ENCODE measurements around the gene SERPINA9.
"Not testable (repeated sequence)": the region's sequence is repeated elsewhere in the genome, so short reads cannot be mapped to it uniquely, and the experiment has no call there.

The SERPINA9 gene, protein sequence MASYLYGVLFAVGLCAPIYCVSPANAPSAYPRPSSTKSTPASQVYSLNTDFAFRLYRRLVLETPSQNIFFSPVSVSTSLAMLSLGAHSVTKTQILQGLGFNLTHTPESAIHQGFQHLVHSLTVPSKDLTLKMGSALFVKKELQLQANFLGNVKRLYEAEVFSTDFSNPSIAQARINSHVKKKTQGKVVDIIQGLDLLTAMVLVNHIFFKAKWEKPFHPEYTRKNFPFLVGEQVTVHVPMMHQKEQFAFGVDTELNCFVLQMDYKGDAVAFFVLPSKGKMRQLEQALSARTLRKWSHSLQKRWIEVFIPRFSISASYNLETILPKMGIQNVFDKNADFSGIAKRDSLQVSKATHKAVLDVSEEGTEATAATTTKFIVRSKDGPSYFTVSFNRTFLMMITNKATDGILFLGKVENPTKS

DNA sequence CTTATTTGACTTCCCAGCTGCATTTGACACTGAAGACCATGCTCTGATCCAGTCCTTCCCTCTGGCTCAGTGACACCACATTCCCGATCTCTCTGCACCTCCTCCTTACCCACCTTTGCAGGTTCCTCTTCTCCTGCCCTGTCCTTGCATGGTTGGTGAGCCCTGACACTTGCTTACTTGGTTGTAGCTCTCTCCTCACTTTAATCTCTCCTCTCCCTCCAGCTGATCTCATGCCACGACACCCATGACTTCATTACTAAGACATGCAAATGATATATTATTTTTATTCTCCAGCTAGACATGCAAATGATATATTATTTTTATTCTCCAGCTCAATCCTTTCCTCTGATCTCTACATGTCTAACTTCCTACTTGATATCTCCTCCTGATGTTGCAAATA lies at the start of gene SERPINA9:
SERPINA9 (minus strand) TSS at position 175 of the 400 bp plus-strand sequence. CDS start 6,357 bp downstream, outside the sequence.
- DNase-seq (ENCODE audit: low read depth in 2 of 2, low spot score in 1 of 2), result no peak

DNA sequence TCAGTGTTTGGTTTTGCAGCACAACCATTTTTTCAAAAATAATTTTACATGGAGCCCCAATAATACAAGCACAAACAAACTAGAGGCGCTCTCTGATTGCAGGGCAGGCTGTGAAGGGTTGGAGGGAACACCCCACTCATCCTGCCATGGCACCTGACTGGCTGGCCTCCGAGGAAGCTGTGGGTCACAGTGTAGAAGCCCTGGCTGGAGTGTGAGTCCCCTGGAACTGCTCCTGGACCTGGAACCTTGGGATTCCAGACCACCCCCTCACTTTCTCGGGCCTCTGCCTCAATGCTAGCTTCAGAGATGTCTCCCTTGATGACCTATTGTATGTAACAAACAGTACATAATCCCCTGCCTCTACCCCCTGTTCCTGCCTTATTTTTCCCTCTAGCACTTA lies 48.1 kb upstream of the SERPINA9 start:
- no peak for DNase-seq (ENCODE audit: low read depth in 2 of 2, low spot score in 1 of 2)

DNA sequence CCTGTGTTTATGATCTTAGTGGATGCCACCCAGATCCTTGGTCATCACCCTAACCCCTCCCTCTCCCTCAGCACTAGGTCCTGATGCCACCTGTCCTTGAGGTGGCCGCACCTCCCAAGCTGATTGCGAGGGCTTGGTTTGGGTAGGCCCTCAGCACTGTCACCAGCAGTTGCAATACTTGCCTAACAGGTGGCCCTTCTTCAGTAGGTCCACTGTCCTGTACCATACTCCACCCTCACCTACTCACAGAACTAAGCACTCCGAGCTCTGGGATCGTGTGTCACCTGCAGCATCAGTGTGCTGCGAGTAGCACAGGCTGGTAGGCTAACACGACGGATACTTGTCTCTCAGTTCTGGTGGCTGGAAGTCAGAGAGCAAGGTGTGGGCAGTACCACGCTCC lies 47.3 kb upstream of the SERPINA9 start:
- DNase-seq (ENCODE audit: low read depth in 2 of 2, low spot score in 1 of 2), result no peak

DNA sequence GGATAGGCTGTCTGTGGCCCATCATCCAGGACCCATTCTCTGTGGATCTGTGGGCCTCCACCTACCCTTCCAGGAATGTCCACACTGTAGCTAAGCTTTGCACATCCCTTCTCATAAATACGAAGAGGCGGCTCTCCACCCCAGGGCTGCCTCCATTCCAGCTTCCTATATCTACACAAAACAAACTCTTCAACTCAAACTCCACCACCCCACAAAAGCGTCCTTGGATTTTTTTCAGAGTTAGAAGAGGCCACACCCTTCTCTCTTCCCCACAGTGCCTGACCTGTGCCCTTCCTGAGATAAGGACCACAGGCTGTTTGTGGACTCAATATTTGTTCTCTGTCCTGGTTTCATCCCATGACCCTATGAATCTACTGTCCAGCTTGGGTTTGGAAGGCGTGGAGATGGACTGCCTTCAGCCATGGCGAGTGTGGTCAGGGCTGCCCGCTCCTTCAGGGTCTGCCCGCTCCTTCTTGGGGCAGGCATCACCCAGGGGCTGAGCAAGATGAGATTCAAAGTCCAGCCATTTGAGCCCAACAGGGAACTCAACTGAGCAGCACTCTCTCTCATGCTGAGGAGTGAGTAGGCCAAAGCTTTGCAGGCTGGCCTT lies 46.2 kb upstream of the SERPINA9 start:
- DNase-seq (ENCODE audit: low read depth in 2 of 2, low spot score in 1 of 2), result no peak

DNA sequence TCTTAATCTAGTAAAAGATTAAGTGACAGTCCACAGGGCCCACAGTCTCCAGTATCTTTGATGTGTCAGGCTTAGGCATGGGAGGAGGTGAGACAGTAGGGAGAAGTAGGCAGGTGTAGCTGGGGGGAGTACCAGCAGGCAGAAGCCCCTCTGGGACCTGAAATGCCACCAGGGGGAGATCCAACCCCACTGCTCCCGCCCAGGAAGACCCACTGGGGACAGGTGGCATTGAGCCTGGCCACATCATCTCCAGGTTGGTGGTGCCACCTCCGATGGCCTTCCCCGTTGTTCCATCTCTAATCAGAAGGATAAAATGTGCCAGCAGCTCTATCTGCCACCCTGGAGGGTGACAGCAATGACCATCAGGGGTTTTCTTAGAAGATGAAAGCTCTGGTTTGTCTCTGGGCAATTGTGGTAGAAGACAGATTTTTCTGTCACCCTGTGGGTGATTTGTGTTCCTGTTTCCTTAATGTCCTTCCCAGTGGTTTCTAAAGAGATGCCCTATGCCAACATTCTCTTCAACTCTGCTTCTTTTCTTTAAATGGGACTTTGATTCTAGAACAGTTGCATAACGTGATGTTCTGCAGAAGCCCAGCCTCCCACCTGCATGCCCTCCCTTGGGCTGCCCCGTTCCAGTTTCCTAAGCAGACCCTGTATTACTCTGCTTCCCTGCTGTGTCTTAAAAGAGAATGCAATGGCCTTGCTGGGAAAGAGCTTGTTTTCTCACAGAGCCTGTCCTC lies 45.5 kb upstream of the SERPINA9 start:
- no peak for DNase-seq (ENCODE audit: low read depth in 2 of 2, low spot score in 1 of 2)

- DNase-seq (ENCODE audit: low read depth in 2 of 2, low spot score in 1 of 2), result no peak
These were observed 41.8 kb upstream of the SERPINA9 start for GRCh38 chr14:94517641-94518257.

DNA sequence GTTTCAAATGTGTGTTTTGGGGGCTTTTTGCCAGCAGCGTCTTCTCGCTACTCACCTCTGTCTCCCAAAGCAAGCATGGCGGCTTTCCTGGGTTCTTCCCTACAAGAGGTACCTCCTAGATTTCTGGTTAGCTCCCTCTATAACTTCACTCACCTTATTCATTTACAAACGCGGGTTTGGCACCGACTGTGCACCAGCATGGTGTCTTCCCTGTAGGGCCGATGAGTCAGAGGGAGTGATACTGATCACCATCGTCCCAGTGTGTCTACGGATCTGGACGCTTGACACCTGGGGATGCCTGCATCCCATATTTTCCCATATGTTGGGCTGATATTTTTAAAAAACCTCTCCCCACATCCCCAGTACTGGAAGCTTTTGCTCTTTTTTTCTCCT lies 41.2 kb upstream of the SERPINA9 start:
- no peak for DNase-seq (ENCODE audit: low read depth in 2 of 2, low spot score in 1 of 2)

GRCh38 chr14:94515856-94516255 lies 39.9 kb upstream of the SERPINA9 start:
- DNase-seq (ENCODE audit: low read depth in 2 of 2, low spot score in 1 of 2), result no peak

- no peak for DNase-seq (ENCODE audit: low read depth in 2 of 2, low spot score in 1 of 2)
These were observed 39.4 kb upstream of the SERPINA9 start for GRCh38 chr14:94515426-94515825.

DNA sequence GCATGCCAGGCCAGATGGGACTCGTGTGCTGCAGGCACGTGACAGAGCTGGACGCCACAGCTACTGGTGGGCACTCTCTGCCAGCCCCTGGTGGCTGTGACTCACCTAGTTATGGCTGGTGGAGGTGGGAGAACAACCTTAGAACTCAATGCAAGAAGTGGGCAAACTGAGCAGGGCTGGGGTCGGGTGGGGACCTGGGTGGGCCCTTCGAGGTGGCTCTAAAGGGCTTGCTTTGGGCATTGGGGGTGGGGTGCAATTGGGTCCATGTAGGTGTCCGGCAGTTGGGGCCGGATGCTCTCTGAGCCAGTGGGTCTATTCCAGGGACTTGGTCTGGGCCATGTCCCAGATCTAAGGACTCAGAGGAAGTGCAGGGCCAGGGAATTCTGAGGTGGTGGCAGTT lies 38.4 kb upstream of the SERPINA9 start:
- DNase-seq (ENCODE audit: low read depth in 2 of 2, low spot score in 1 of 2), result no peak

- DNase-seq (ENCODE audit: low read depth in 2 of 2, low spot score in 1 of 2), result not testable (repeated sequence)
These were observed 34.5 kb upstream of the SERPINA9 start for GRCh38 chr14:94510481-94510880.

- no peak for DNase-seq (ENCODE audit: low read depth in 2 of 2, low spot score in 1 of 2)
These were observed 33.4 kb upstream of the SERPINA9 start, which contains the start of gene SERPINA12 for GRCh38 chr14:94509356-94509755. TSS of gene SERPINA12 (minus strand) at chr14:94509469. CDS start at chr14:94498397, 11,072 bp downstream.

DNA sequence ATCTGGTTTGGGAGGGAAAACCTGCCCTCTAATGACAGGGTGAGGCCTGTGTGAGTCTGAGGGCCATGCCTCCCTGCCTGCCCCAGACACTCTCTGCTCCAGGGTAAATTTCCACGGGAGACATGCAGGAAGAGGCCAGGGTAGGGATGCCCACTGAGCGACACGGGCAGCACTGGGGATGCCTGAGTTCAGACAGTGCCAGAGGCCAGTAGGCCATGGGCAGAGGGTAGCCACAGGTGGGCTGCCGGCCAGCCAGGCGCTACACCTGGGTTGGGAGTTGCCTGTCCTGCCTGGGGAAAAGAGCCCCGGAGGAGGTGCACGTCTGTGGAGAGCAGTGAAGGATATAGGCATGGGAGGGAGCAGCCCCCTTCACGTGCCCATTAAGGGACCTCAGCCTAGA lies 29.6 kb upstream of the SERPINA9 start:
- no peak for DNase-seq (ENCODE audit: low read depth in 2 of 2, low spot score in 1 of 2)

DNA sequence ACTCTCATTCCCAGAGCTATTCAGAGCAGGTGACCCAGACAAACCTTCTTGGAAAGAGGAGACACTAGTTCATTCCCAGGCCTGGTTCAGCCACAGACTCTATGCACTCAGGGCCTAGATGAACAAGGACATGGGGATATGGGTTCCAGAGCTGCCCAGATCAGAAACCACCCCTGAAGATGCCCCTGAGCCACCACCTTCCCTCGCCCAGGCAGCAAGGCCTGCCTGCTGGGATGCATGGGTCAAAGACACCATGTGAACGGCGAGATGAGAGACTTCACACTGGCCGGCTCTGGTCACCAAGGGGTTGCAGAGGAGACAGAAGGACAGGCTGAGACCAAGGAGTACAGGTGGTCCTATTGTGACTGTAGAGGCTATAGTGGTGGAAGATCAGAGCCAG lies 29.2 kb upstream of the SERPINA9 start:
- DNase-seq (ENCODE audit: low read depth in 2 of 2, low spot score in 1 of 2), result no peak

GRCh38 chr14:94501588-94502516 lies 25.9 kb upstream of the SERPINA9 start:
- DNase-seq (ENCODE audit: low read depth in 2 of 2, low spot score in 1 of 2), result no peak

DNA sequence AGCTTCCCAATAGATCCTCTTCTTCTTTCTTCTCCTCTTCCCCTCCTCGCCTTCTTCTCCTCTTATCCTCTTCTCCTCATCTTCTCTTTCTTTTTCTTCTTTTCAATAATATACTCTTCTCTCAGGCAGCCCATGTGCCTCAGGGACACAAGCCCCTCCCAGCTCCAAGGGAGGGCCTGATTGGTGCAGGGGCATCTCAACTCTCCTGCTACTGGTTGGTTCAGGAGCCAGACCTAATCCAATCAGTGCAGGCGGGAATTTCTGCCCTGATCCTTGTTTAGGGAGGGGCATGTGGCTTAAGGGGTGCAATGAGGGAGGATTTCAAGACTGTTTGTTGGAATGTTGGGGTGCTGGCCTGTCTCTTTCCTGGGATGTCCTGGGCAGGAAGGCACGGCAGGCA lies 24.3 kb upstream of the SERPINA9 start:
- no peak for DNase-seq (ENCODE audit: low read depth in 2 of 2, low spot score in 1 of 2)

GRCh38 chr14:94499673-94500072 lies 23.7 kb upstream of the SERPINA9 start:
- no peak for DNase-seq (ENCODE audit: low read depth in 2 of 2, low spot score in 1 of 2)

DNA sequence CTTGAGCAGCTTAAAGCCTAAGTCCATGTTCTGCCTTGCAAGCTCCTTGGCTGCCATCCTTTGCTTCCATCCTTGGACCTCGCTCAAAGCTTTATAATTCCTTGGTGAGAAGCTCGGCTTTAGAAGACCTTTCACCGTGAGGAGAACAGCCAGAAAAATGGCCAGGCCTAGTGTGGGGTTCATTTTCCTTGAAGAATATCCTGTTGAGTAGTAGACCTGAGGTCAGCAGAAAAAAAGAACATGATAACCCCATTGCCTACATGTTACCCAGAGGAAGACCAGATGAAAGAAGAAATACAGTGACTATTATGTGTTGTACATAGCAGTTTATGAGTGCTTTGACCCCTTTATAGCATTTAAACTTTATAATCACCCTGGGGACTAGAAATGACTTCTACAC lies 22.2 kb upstream of the SERPINA9 start:
- DNase-seq (ENCODE audit: low read depth in 2 of 2, low spot score in 1 of 2), result no peak

GRCh38 chr14:94494085-94494484 lies 18.1 kb upstream of the SERPINA9 start:
- no peak for DNase-seq (ENCODE audit: low read depth in 2 of 2, low spot score in 1 of 2)

DNA sequence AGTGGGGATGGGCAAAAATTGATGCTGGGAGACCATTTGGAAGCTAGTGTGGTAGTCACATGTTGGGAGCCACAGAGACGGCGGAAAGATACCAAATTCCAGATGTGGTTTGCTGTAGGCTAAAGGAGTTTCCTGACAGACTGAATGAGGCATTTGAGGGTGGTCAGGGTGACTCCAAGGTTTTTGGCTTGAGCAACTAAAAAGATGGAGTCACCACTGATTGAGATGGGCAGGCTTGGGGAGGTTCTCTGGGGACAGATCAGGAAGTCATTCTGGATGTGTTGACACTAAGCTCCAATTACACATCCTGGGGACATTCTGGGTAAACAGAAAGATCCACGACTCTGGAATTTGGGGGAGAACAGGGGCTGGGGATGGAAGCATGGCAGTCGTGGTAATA lies 15.5 kb upstream of the SERPINA9 start:
- no peak for DNase-seq (ENCODE audit: low read depth in 2 of 2, low spot score in 1 of 2)
